Uterus (tissue), 2 donors: ENCODE measurements around the gene OXTR.

Experiments
- CTCF ChIP-seq, 4 experiments: fragments of 200-600 bp in 2 of 4; fragments of 450-650 bp in 2 of 4; sonication (generic) in 2 of 4; IDR thresholded peaks; one replicate each; pipeline ENCODE4 v1.5.1; 2016 to 2019; ENCODE audit warnings: antibody characterized with exemption in 4 of 4, mild to moderate bottlenecking in 2 of 4, moderate library complexity in 1 of 4
- POLR2A ChIP-seq, 2 donors: fragments of 450-650 bp; IDR thresholded peaks; one replicate each; pipeline ENCODE4 v1.6.1; 2016; ENCODE audit warnings: antibody characterized with exemption in 2 of 2, mild to moderate bottlenecking in 1 of 2, moderate library complexity in 1 of 2

GRCh38 chr3:8736436-8736835 lies 33.0 kb downstream of the OXTR start:
- TF ChIP-seq CTCF (IDR thresholded peaks at IDR 0.05) (no peak), POLR2A (IDR thresholded peaks at IDR 0.05) (no peak)
